Left cardiac atrium (tissue), 4 donors: ENCODE results near the gene SLC35B2. TPM values are rescaled to one million over a fixed set of nuclear protein-coding genes. Genes with fewer than 3 reads are reported as not detected.

ENCODE experiments used
- ATAC-seq, 2 donors: fragments of 200-7000 bp; cut with Tn5 transposase; one replicate each; pipeline ENCODE4 v1.9.1; 2020; ENCODE audit warnings: mild to moderate bottlenecking in 2 of 2, moderate library complexity in 2 of 2
- DNase-seq: peaks from one replicate; pipeline ENCODE4 v3.0.0-alpha.2; 2020
- intact Hi-C, 2 donors: fragments of 100-400 bp; cut with DNase I; formaldehyde crosslinking; loops; one replicate each; pipeline versions ENCODE4 v1.14.1 to v1.15.1; 2022 to 2023
- total RNA-seq, 2 donors: library from RNA; stranded (reverse); fragmentation: NEBNext Ultra II Directional; extraction: Animal tissue kit (Norgen Biotek cat#: 25700); gene quantifications; one replicate each; pipeline ENCODE4 v1.2.1, GENCODE V29; 2021
- donor health status: DM: no; HTN: yes; CAD: no.
- donor health status: DM: no; HTN: yes; CAD: no; lungs with severe emphysema.
- donor health status: DM: yes; HTN: yes; CAD: no.
- donor health status: Dilated cardiomyopathy.

The SLC35B2 gene
- total RNA-seq, 2 donors from 2014 or later, result 23.3 to 29.9 TPM

- intact Hi-C loops, result loop anchor here in 1 of 2 donors (10.0 kb wide), 1 partner anchor 165 kb away; no protein-coding TSS in a partner anchor
- DNase-seq (no peak), ATAC-seq (no peak)
These were observed 2.7 kb upstream of the SLC35B2 start for GRCh38 chr6:44260011-44260410.

- DNase-seq, result no peak
These were observed 1.6 kb upstream of the SLC35B2 start for GRCh38 chr6:44258921-44259320.

GRCh38 chr6:44258325-44258863, 1.1 kb upstream of the SLC35B2 start:
- ATAC-seq (no peak), DNase-seq (no peak)
- intact Hi-C loops, result no loop called here

More at GRCh38 chr6:44258921-44259320, 1.6 kb upstream of the SLC35B2 start:
- ATAC-seq, result no peak
- intact Hi-C loops, result no loop called here

- intact Hi-C loops, result no loop called here
- ATAC-seq (no peak), DNase-seq (no peak)
These were observed 511 bp upstream of the SLC35B2 start for GRCh38 chr6:44257753-44258324.

GRCh38 chr6:44256775-44257024, 628 bp downstream of the SLC35B2 start:
- intact Hi-C loops, result no loop called here
- no peak for ATAC-seq
- no peak for DNase-seq

GRCh38 chr6:44255871-44256774, 1.2 kb downstream of the SLC35B2 start:
- peak in 1 of 2 donors; percentile 6 for ATAC-seq
- intact Hi-C loops, result no loop called here

GRCh38 chr6:44255105-44255808, 2.1 kb downstream of the SLC35B2 start:
- ATAC-seq (no peak), DNase-seq (no peak)
- intact Hi-C loops, result no loop called here

More at GRCh38 chr6:44255871-44256774, 1.2 kb downstream of the SLC35B2 start:
- DNase-seq, result no peak

- ATAC-seq (no peak), DNase-seq (no peak)
- intact Hi-C loops, result no loop called here
These were observed 2.9 kb downstream of the SLC35B2 start for GRCh38 chr6:44254191-44255104.

- no peak for DNase-seq
- intact Hi-C loops, result no loop called here
- no peak for ATAC-seq
These were observed 3.8 kb downstream of the SLC35B2 start for GRCh38 chr6:44253307-44254101.

- DNase-seq (peak; percentile 20), ATAC-seq (no peak)
- intact Hi-C loops, result no loop called here
These were observed 5.5 kb downstream of the SLC35B2 start for GRCh38 chr6:44251576-44252524.

GRCh38 chr6:44250718-44251123, 6.6 kb downstream of the SLC35B2 start:
- DNase-seq (no peak), ATAC-seq (no peak)
- intact Hi-C loops, result no loop called here

- peak; percentile 1 for DNase-seq
- intact Hi-C loops, result no loop called here
- ATAC-seq, result no peak
These were observed 7.1 kb downstream of the SLC35B2 start for GRCh38 chr6:44250067-44250717.

GRCh38 chr6:44249082-44249748, 8.1 kb downstream of the SLC35B2 start:
- intact Hi-C loops, result no loop called here
- ATAC-seq, result no peak
- peak; percentile 3 for DNase-seq

- intact Hi-C loops, result no loop called here
- no peak for ATAC-seq
These were observed 8.7 kb downstream of the SLC35B2 start for GRCh38 chr6:44248579-44248978.

GRCh38 chr6:44247338-44248302, 9.7 kb downstream of the SLC35B2 start:
- DNase-seq, result peak; percentile 80
- intact Hi-C loops, result no loop called here
- peak; percentile 45 to 54 for ATAC-seq

More at GRCh38 chr6:44248579-44248978, 8.7 kb downstream of the SLC35B2 start:
- no peak for DNase-seq
